Suppressor macrophage treated with lipopolysaccharide for 1 hour (primary cell): ENCODE data around the gene KRT1.

ENCODE experiments used
- DNase-seq, 3 donors: peaks; one replicate each; pipeline ENCODE4 v3.0.0-alpha.2; 2020 to 2022

The KRT1 gene

GRCh38 chr12:52698651-52699340, 18.6 kb upstream of the KRT1 start:
- DNase-seq: no peak

GRCh38 chr12:52697058-52697582, 16.9 kb upstream of the KRT1 start:
- no peak for DNase-seq

GRCh38 chr12:52696588-52696987, 16.4 kb upstream of the KRT1 start:
- DNase-seq: no peak

- no peak for DNase-seq
Observed at GRCh38 chr12:52695039-52695438, 14.8 kb upstream of the KRT1 start.

GRCh38 chr12:52694151-52694550, 13.9 kb upstream of the KRT1 start:
- DNase-seq: no peak

- DNase-seq: no peak
Observed at GRCh38 chr12:52693261-52693660, 13.1 kb upstream of the KRT1 start.

- DNase-seq: no peak
Observed at GRCh38 chr12:52692254-52692653, 12.0 kb upstream of the KRT1 start.

GRCh38 chr12:52691841-52692150, 11.6 kb upstream of the KRT1 start:
- no peak for DNase-seq

GRCh38 chr12:52691076-52691840, 11.1 kb upstream of the KRT1 start:
- peak in 2 of 3 donors; percentile 24 to 29 for DNase-seq

GRCh38 chr12:52690351-52691075, 10.3 kb upstream of the KRT1 start:
- DNase-seq: no peak

GRCh38 chr12:52689936-52690335, 9.7 kb upstream of the KRT1 start:
- no peak for DNase-seq

- no peak for DNase-seq
Observed at GRCh38 chr12:52689239-52689638, 9.0 kb upstream of the KRT1 start.

GRCh38 chr12:52688481-52688880, 8.3 kb upstream of the KRT1 start:
- DNase-seq: no peak

- no peak for DNase-seq
Observed at GRCh38 chr12:52687497-52688385, 7.5 kb upstream of the KRT1 start.

GRCh38 chr12:52686756-52687487, 6.7 kb upstream of the KRT1 start:
- no peak for DNase-seq

GRCh38 chr12:52686063-52686462, 5.9 kb upstream of the KRT1 start:
- DNase-seq: no peak

- no peak for DNase-seq
Observed at GRCh38 chr12:52685406-52685890, 5.2 kb upstream of the KRT1 start.

GRCh38 chr12:52684431-52684830, 4.2 kb upstream of the KRT1 start:
- DNase-seq: peak in 1 of 3 donors; percentile 3

GRCh38 chr12:52683575-52684300, 3.5 kb upstream of the KRT1 start:
- no peak for DNase-seq

- DNase-seq: no peak
Observed at GRCh38 chr12:52682938-52683574, 2.8 kb upstream of the KRT1 start.

GRCh38 chr12:52682381-52682660, 2.1 kb upstream of the KRT1 start:
- DNase-seq: no peak
